Measurements from ENCODE around the gene CPA5.

DNA sequence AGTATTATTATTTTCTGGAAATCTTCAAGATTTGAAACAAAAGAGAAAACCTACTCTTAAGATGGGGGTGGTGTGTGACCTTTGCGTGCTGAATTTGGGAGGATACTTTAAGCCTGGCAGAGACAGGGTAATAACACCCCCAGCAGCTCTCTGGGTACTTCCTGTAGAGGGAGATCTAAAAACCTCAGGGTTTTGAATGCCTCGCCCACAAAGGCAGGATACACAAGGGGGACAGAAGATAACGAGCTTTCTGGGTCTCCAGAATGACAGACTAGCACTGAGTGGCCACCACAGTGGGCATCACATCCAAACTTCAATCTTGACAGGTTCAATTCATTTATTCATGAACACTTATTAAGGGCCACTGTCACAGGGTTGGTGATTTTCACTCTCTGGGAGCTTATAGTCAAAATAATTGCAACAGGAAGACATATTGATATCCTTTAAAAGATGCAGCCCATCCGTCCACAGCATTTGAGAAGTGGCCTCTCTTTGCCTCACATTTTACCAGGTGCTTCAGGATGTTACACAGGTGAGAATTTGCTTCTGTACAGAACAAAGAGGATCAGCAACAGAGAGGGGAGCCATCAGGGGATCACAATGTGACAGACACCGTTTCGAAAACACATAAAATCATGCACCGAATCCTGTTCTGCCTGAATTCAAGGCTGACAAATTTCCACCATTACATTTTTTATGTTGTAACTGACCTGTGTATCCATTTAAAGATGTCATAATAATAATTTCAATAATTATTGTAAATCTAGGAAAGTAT lies 50.0 kb downstream of the CPA5 start:
- TF ChIP-seq, protein P1, sequence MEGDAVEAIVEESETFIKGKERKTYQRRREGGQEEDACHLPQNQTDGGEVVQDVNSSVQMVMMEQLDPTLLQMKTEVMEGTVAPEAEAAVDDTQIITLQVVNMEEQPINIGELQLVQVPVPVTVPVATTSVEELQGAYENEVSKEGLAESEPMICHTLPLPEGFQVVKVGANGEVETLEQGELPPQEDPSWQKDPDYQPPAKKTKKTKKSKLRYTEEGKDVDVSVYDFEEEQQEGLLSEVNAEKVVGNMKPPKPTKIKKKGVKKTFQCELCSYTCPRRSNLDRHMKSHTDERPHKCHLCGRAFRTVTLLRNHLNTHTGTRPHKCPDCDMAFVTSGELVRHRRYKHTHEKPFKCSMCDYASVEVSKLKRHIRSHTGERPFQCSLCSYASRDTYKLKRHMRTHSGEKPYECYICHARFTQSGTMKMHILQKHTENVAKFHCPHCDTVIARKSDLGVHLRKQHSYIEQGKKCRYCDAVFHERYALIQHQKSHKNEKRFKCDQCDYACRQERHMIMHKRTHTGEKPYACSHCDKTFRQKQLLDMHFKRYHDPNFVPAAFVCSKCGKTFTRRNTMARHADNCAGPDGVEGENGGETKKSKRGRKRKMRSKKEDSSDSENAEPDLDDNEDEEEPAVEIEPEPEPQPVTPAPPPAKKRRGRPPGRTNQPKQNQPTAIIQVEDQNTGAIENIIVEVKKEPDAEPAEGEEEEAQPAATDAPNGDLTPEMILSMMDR (IDR thresholded peaks at IDR 0.05) = no peak
- TF ChIP-seq POLR2AphosphoS5 (IDR thresholded peaks at IDR 0.05; ENCODE audit: insufficient read depth in 1 of 2, low read depth in 1 of 2) = no peak

Data from vagina (tissue), 2 donors.